Right lobe of liver (tissue), 6 donors: ENCODE measurements around the gene TAOK3. TPM values are rescaled to one million over a fixed set of nuclear protein-coding genes. Genes with fewer than 3 reads are reported as not detected.

Source experiments
- ATAC-seq, 4 donors: fragments of 200-7000 bp; cut with Tn5 transposase; one replicate each; pipeline ENCODE4 v1.9.1; 2020; ENCODE audit warnings: mild to moderate bottlenecking in 4 of 4, moderate library complexity in 4 of 4
- DNase-seq, 3 donors: peaks; one replicate each; pipeline ENCODE4 v3.0.0-alpha.2; 2020
- H3K27ac ChIP-seq, 3 donors: fragments of 200-600 bp; one replicate each; pipeline ENCODE4 v1.8.0; 2022
- H3K27me3 ChIP-seq, 2 donors: fragments of 200-600 bp; one replicate each; pipeline ENCODE4 v1.8.0; 2022
- H3K36me3 ChIP-seq, 4 donors: fragments of 200-600 bp; sonication (generic) in 1 of 4; one replicate each; pipeline versions ENCODE4 v1.5.1 to v1.8.0; 2017 to 2022; ENCODE audit warnings: control low read depth in 1 of 4
- H3K4me1 ChIP-seq, 4 donors: fragments of 200-600 bp; sonication (generic) in 1 of 4; one replicate each; pipeline versions ENCODE4 v1.5.1 to v1.8.0; 2017 to 2022; ENCODE audit warnings: control low read depth in 1 of 4
- H3K4me3 ChIP-seq, 3 donors: fragments of 200-600 bp; one replicate each; pipeline ENCODE4 v1.8.0; 2022
- H3K9me3 ChIP-seq, 4 donors: fragments of 200-600 bp; sonication (generic) in 1 of 4; one replicate each; pipeline versions ENCODE4 v1.5.1 to v1.8.0; 2017 to 2022; ENCODE audit warnings: control low read depth in 1 of 4
- CTCF ChIP-seq, 4 donors: fragments of 200-600 bp in 3 of 4; fragments of 450-650 bp in 1 of 4; IDR thresholded peaks; one replicate each; pipeline versions ENCODE4 v1.5.1 to v1.8.0; 2016 to 2022; ENCODE audit warnings: antibody characterized with exemption in 4 of 4, mild to moderate bottlenecking in 2 of 4
- POLR2A ChIP-seq: fragments of 450-650 bp; IDR thresholded peaks from one replicate; pipeline ENCODE4 v1.6.1; 2017; ENCODE audit warnings: antibody characterized with exemption, mild to moderate bottlenecking
- WGBS: methylation state at CpG from one replicate; pipeline ENCODE4 v1.1.6; 2018; ENCODE audit warnings: low coverage, low lambda C conversion rate; ENCODE audit not compliant: insufficient coverage; ENCODE audit errors: missing lambda C conversion rate; 5-methylcytosine and 5-hydroxymethylcytosine counted together
- intact Hi-C, 2 donors: fragments of 100-400 bp; cut with DNase I; formaldehyde crosslinking; loops; one replicate each; pipeline versions ENCODE4 v1.11.2 to v1.14.1; 2022
- total RNA-seq, 6 experiments: library from RNA; depleted of rRNA in 2 of 6; stranded (reverse); fragments of >200 nt in 2 of 6; fragmentation: NEBNext Ultra II Directional in 3 of 6; extraction: Animal tissue kit (Norgen Biotek cat#: 25700) in 3 of 6; gene quantifications; one replicate each; pipeline versions ENCODE4 v1.1.0 to v1.2.4, GENCODE V29; 2016 to 2023
- donor health status: DM: no; HTN: yes; CAD: no.
- donor health status: DM: no; HTN: no; CAD: no.
- donor health status: DM: no; HTN: no; CAD: no.
- donor health status: DM: no; HTN: yes; CAD: no.
- donor health status: DM: no; HTN: yes; CAD: no.

The TAOK3 gene
- total RNA-seq, 6 experiments from 2014 or later, result 12.2 to 21.9 (median 17.7) TPM

DNA sequence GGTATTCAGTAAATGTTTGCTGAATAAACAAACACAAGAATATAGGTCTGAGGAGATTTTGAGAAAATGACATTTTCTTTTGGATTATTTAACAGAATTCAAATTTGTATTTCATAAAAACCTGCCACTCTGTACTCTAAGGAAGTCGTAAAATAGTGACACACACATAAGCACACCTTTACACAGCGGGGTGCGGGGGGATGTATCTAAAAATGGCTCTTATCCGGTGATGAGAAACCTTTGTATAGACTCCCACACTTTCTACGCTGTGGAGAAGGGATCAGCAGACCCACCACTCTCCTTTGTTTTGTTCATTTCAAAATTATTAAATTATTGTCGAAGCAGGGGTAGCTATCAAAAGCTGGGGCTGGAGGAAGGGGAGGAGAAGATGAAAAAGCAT, 178.7 kb downstream of the TAOK3 start:
- no peak for ATAC-seq
- Histone ChIP-seq H3K4me1 (no peaks in the 10 kb centered on the region), H3K27ac (no peak overlapping the region), H3K27me3 (no peaks in the 10 kb centered on the region), H3K36me3 (peaks cover 0 to 14% (median 4%) of the 10 kb centered on the region in 4 donors), H3K9me3 (no peaks in the 10 kb centered on the region), H3K4me3 (no peak overlapping the region)
- no peak for DNase-seq
- WGBS, result 96% methylated on average over 6 of the region's 6 CpGs
- TF ChIP-seq CTCF (IDR thresholded peaks at IDR 0.05) (no peak), POLR2A (no peak)
- intact Hi-C loops, result no loop called here

DNA sequence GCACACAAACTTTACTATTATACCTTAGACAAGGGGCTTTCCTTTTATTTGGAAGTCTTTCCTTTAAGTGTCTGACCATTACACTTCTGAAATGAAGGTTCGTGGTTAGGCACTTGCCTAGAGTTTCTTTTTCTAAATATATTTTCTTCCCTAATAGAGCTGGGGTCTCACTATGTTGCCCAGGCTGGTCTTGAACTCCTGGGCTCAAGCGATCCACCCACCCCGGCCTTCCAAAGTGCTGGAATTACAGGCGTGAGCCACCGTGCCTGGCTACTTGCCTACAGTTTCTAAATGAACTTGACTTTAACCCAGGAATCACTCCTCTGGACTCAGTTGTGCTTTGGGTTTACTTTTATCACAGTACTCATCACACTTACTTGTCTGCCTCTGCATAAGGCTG, 179.2 kb downstream of the TAOK3 start:
- TF ChIP-seq CTCF (IDR thresholded peaks at IDR 0.05), result no peak
- TF ChIP-seq POLR2A, result no peak
- Histone ChIP-seq H3K36me3 (peaks cover 0 to 9% (median 4%) of the 10 kb centered on the region in 4 donors), H3K27me3 (no peaks in the 10 kb centered on the region), H3K4me3 (no peak overlapping the region), H3K9me3 (no peaks in the 10 kb centered on the region), H3K4me1 (no peaks in the 10 kb centered on the region), H3K27ac (no peak overlapping the region)
- intact Hi-C loops, result no loop called here
- 73% methylated on average over 4 of the region's 5 CpGs for WGBS
- ATAC-seq (no peak), DNase-seq (no peak)

- H3K4me3 ChIP-seq, result no peak overlapping the region
- H3K27ac ChIP-seq, result peak overlapping the region in 1 of 3 donors; percentile 11
- DNase-seq (no peak), ATAC-seq (no peak)
- WGBS, result 74% methylated on average over 11 of the region's 11 CpGs
- intact Hi-C loops, result no loop called here
- TF ChIP-seq CTCF (IDR thresholded peaks at IDR 0.05) (no peak), POLR2A (no peak)
- no peaks in the 10 kb centered on the region for H3K4me1 ChIP-seq
- no peaks in the 10 kb centered on the region for H3K9me3 ChIP-seq
- peaks cover 0 to 4% (median 1%) of the 10 kb centered on the region in 4 donors for H3K36me3 ChIP-seq
- H3K27me3 ChIP-seq, result no peaks in the 10 kb centered on the region
These were observed 182.4 kb downstream of the TAOK3 start for GRCh38 chr12:118190266-118190665.

- H3K36me3 ChIP-seq, result peaks cover 0 to 4% (median 1%) of the 10 kb centered on the region in 4 donors
- no peak for TF ChIP-seq POLR2A
- no peak for TF ChIP-seq CTCF (IDR thresholded peaks at IDR 0.05)
- no peaks in the 10 kb centered on the region for H3K9me3 ChIP-seq
- ATAC-seq (peak in 1 of 4 donors; percentile 19), DNase-seq (no peak)
- 65% methylated on average over 12 of the region's 14 CpGs for WGBS
- no peak overlapping the region for H3K4me3 ChIP-seq
- no peaks in the 10 kb centered on the region for H3K4me1 ChIP-seq
- H3K27ac ChIP-seq, result peak overlapping the region in 1 of 3 donors; percentile 11
- H3K27me3 ChIP-seq, result no peaks in the 10 kb centered on the region
- intact Hi-C loops, result loop anchor here in 1 of 2 donors (10.0 kb wide), 1 partner anchor 185 kb away; the partner anchor contains the start of genes SUDS3 and TAOK3
These were observed 182.9 kb downstream of the TAOK3 start for GRCh38 chr12:118189741-118190191.
